Astrocyte of the spinal cord (primary cell): ENCODE measurements around the gene FABP2.
"Not testable (repeated sequence)": the region's sequence is repeated elsewhere in the genome, so short reads cannot be mapped to it uniquely, and the experiment has no call there.

Source experiments
- DNase-seq: peaks from one replicate; pipeline ENCODE4 v3.0.0; 2011; ENCODE audit warnings: low read depth, low spot score
- H3K4me3 ChIP-seq: 2 replicates; pipeline ENCODE4 v1.5.1; 2011; ENCODE audit warnings: low read depth, mild to moderate bottlenecking, low read length, moderate library complexity
- CTCF ChIP-seq: IDR thresholded peaks from 2 replicates; pipeline ENCODE4 v1.5.1; 2012; ENCODE audit warnings: low read depth, mild to moderate bottlenecking, low read length, inconsistent platforms
- in situ Hi-C: cut with HindIII; loops from 2 replicates; pipeline ENCODE4 v1.10.0; 2017; ENCODE audit warnings: low sequenced_read_pairs

The FABP2 gene

DNA sequence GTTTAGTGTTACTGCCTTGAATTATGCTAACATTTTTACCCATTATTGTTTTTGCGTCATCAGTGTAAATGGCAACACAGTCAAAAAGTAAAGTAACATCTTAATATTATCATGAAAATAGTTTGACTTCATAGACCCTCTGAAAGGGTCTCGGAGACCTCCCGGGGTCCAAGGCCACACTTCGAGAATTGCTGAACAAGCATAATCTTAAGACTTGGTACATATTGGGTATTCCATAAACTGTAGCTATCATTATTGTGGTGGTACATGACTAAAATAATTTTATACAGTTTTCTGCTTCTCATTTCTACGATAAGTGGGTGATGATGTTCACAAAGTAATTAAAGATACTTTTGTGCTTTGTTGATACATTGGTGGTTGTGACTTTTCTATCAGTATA is 32.6 kb downstream of the FABP2 start:
- TF ChIP-seq CTCF, result no peak
- in situ Hi-C loops, result no loop called here
- DNase-seq, result no peak
- H3K4me3 ChIP-seq, result no peak overlapping the region

GRCh38 chr4:119286377-119287002 is 35.4 kb downstream of the FABP2 start:
- in situ Hi-C loops, result no loop called here
- peak; percentile 44 for TF ChIP-seq CTCF
- peak; percentile 88 for DNase-seq
- H3K4me3 ChIP-seq, result no peak overlapping the region

DNA sequence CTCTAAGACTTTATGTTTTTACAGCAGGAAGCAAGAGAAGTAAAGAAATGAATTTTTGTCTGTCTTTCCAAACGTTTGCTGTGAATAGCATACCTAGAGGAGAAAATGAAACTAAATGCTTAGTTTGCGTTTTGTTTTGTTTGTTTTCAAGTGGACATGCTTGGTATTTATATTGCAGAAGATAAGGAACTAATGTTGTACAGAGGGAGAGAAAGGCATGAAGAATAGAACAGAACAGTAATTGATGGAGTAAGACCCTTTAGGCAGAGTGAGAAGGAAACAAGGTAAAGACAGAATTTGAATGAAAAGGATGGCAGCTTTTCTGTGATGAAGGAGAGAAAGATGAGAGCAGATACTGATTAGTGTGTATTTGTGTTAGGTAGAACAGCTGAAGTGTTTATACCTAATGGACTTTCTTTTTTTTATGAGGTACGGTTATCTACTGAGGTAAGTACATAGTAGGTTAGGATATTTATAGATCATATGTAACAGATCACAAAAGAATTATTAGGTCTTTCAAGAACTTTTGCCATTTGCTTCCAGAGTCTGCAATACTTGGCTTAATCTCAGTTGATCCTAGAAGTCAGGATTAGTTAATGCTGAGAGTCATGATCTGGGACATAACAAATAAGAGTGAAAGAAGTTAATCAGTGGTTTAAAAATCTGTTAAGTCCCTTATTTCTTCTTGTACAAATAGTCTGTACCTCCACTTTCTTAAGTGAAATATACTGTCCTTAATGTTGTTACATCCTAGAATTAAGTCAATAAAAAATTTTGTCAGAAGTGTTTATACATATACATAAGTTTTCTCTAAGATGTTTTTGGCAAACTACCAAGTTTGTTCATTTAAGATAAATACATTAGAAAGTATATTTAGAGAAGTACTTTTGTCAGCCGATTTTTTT is 36.8 kb downstream of the FABP2 start:
- TF ChIP-seq CTCF, result no peak
- peak; percentile 38 for DNase-seq
- peak overlapping the region; percentile 13 for H3K4me3 ChIP-seq
- in situ Hi-C loops, result no loop called here

- in situ Hi-C loops, result no loop called here
- no peak overlapping the region for H3K4me3 ChIP-seq
- no peak for TF ChIP-seq CTCF
- no peak for DNase-seq
These were observed 40.5 kb downstream of the FABP2 start for GRCh38 chr4:119281393-119281792.

- H3K4me3 ChIP-seq, in situ Hi-C loops, DNase-seq: not testable (repeated sequence)
These were observed 42.0 kb downstream of the FABP2 start for GRCh38 chr4:119279945-119280344.

- H3K4me3 ChIP-seq, DNase-seq, in situ Hi-C loops: not testable (repeated sequence)
These were observed 42.4 kb downstream of the FABP2 start for GRCh38 chr4:119279541-119279940.

- TF ChIP-seq CTCF, result no peak
- no peak overlapping the region for H3K4me3 ChIP-seq
- in situ Hi-C loops, result no loop called here
- no peak for DNase-seq
These were observed 50.4 kb downstream of the FABP2 start for GRCh38 chr4:119271361-119272085.
